GM19240 (cell line): ENCODE results near the gene SCEL.
"Not testable (repeated sequence)": the region's sequence is repeated elsewhere in the genome, so short reads cannot be mapped to it uniquely, and the experiment has no call there.

Source experiments
- DNase-seq: peaks from one replicate; pipeline ENCODE4 v3.0.0; 2011; ENCODE audit warnings: low spot score; ENCODE audit not compliant: insufficient read length

Gene SCEL

GRCh38 chr13:77662301-77662700 is 126.8 kb downstream of the SCEL start:
- not testable (repeated sequence) for DNase-seq

- not testable (repeated sequence) for DNase-seq
Measured at GRCh38 chr13:77662831-77663230, 127.3 kb downstream of the SCEL start.

DNA sequence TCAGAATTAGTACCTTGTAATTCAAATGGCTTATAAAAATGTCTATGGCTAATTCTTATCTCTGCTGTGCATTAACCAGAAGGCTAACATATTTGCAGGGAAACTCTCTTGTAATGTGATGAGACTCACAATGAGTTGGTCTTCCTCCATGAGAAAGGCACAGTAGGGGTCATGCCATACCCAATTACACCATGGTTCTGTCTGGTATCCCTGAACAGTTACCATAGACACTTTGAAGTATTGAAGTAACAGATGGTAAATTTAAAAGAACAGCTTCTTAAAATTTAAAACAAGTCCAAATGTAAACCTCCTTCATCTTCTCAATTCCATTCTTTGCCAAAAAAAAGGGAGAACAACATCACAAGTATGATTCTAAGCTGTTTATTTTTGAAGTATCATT is 139.3 kb downstream of the SCEL start:
- no peak for DNase-seq

GRCh38 chr13:77678691-77679235 is 143.3 kb downstream of the SCEL start:
- no peak for DNase-seq

- DNase-seq: no peak
Measured at GRCh38 chr13:77687799-77688198, 152.3 kb downstream of the SCEL start.

- DNase-seq: no peak
Measured at GRCh38 chr13:77691871-77692270, 156.4 kb downstream of the SCEL start.

- no peak for DNase-seq
Measured at GRCh38 chr13:77692746-77693448, 157.4 kb downstream of the SCEL start.

GRCh38 chr13:77693449-77693940 is 158.0 kb downstream of the SCEL start:
- DNase-seq: no peak
